GM18951 (cell line): ENCODE data around the gene CUTC.

Source experiments
- POLR2A ChIP-seq: IDR thresholded peaks from 4 replicates; pipeline ENCODE4 v1.6.1; 2011; ENCODE audit warnings: mild to moderate bottlenecking; ENCODE audit not compliant: insufficient read length, insufficient read depth; ENCODE audit errors: extremely low read depth
- in situ Hi-C: fragments of 300-500 bp; cut with MboI; formaldehyde crosslinking; loops from one replicate; pipeline ENCODE4 v1.12.0; 2022; ENCODE audit warnings: low sequenced_read_pairs, mixed read lengths, inconsistent platforms; ENCODE audit not compliant: unreplicated experiment

The CUTC gene

DNA sequence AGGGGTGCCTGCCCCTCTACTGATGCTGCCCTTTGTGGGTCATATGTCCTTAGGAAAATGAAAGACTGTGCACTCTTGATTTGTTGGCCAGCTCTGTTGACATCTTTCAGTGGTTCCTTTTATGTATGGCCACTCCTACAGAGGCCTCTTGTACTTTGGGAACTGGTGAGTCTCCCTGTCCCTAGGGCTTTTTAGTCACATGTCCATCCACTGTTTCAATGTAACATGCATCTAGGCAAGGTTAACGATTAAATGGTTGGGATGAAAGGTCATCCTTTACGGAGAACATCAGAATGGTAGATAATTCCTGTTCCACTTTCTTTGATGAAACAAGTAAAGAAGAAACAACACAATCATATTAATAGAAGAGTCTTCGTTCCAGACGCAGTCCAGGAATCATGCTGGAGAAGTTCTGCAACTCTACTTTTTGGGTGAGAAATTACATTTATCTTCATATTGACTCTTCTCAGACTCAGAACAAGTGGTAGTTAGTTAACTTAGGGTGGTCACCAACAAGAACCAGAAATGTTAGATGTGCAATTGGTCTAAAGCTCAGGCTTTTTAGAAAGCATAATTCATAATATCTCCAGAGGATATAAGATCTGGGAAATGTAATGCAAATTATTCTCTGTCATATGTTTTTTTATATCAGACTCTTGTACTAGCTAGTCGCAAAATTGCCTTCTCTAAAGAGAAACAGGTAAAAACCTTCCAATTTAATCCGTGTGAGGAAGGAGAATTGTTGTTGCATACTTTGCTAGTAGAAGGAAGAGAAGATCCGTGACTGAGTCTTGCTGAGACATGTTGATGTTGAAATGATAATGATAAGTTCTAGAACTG is 50.6 kb downstream of the CUTC start, which contains the start of gene ABCC2:
ABCC2 (plus strand) TSS at position 194 of the 840 bp plus-strand sequence; CDS start at position 399, 205 bp downstream.
- in situ Hi-C loops = no loop called here
- TF ChIP-seq POLR2A = no peak

DNA sequence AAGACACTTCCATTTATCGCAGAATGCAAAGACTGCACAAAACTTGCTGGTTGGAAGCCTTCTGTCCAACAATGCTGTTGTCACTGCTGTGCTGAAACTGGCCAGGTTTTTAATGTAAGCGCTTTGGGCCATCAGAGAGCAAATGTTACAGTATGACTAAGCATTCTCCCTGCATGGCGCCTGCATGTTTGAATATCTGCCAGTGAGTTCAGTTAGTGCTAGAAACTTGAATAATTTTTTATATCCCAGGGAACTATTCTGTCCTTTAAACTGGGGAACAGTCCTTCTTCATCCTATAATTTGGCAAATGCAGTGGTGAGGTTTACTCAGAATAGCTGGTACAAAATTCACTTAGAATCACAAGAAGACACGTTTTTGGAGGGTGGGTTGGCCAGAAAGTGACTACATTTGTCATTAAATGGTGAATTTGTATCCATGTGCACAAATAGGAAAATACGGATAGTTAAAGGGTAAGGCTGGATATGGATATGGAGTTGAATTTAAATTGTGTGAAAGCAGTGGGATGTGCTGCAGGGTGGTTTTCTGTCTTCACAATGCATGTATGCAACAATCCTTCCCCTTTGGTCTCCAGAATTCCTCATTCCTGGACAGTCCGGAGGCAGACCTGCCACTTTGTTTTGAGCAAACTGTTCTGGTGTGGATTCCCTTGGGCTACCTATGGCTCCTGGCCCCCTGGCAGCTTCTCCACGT is 52.1 kb downstream of the CUTC start:
- in situ Hi-C loops = no loop called here
- TF ChIP-seq POLR2A = no peak

- in situ Hi-C loops = no loop called here
- no peak for TF ChIP-seq POLR2A
Measured at GRCh38 chr10:99784727-99785441, 52.9 kb downstream of the CUTC start.

GRCh38 chr10:99785646-99786045 is 53.6 kb downstream of the CUTC start:
- in situ Hi-C loops = no loop called here
- no peak for TF ChIP-seq POLR2A

- no peak for TF ChIP-seq POLR2A
- in situ Hi-C loops = no loop called here
Measured at GRCh38 chr10:99787311-99787710, 55.3 kb downstream of the CUTC start.

GRCh38 chr10:99787782-99788445 is 55.9 kb downstream of the CUTC start:
- TF ChIP-seq POLR2A = no peak

DNA sequence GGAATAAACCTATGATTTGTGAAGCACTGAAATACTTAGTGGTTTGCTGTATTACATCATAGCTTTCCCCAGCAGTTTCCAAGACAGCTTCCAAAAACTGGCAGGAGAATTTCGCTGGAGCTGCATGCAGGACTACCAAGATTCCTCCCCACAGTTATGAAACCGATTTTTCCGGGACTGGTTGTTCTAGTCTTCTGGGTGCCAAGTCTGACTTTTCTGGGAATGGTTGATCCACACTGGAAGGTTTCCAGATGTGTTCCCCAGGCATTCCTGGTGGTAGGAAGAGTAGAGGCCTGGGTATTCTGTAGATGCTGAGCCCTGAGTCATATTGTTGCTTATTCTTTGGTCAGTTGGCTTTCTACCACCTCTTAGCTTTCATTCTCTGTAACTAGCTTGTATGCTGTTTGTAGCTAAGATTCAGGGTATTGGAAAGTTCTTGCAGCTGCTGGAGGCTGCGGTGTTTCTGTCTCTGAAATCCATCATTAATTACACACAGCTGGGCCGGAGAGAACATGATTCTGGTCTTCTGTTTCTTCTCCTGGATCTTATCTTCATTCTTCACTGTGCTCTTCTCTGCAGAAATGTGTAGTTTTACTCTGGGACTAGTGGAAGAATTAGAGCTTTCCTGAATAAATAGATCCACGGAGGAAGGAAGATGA is 56.7 kb downstream of the CUTC start:
- no peak for TF ChIP-seq POLR2A
- in situ Hi-C loops = no loop called here

More at GRCh38 chr10:99787782-99788445, 55.9 kb downstream of the CUTC start:
- in situ Hi-C loops = no loop called here

DNA sequence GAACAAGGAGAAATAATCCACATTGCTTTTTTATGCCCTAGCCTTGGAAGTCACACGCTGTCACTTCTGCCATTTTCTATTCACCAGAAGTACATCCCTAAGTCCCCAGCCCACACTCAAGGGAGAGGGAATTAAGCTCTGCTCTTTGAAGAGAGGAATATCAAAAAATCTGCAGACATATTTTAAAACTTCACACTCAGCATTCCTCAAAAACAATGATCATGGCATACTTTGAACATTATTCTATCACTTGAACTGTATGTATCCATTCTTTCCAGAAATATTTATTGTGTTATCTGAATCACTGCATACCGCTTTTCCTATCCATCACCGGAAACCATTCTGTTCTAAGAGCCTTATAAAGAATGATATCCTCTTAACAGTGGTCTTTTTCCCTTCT is 59.8 kb downstream of the CUTC start:
- no peak for TF ChIP-seq POLR2A
- in situ Hi-C loops = no loop called here

DNA sequence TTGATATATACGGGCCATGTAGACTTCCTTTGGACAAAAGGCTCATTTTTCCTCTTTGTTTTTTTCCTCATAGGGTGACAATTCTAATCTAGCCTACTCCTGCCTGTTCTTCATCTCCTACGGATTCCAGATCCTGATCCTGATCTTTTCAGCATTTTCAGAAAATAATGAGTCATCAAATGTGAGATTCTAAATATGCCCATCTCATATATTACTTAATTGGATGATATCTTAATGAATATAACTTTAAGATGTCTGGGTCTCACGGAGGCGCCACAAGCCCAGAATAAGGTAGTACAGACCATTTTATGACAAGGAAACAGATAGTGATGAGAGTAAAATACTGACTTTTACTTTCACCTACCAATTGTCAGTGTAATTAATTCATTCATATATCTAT is 61.8 kb downstream of the CUTC start:
- no peak for TF ChIP-seq POLR2A

DNA sequence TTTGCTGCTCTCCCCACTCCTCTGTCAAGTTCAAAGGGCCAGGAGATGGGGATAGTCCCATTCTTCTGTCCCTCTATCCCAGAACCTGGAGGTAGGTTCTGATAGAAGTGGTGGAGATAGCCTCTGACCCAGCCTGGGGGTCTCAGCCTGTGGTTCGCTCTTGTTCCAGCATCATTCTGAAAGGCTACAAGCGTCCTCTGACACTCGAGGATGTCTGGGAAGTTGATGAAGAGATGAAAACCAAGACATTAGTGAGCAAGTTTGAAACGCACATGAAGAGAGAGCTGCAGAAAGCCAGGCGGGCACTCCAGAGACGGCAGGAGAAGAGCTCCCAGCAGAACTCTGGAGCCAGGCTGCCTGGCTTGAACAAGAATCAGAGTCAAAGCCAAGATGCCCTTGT is 64.9 kb downstream of the CUTC start:
- in situ Hi-C loops = no loop called here
- TF ChIP-seq POLR2A = no peak

More for the DNA sequence above, 61.8 kb downstream of the CUTC start:
- in situ Hi-C loops = no loop called here

GRCh38 chr10:99798031-99798430 is 66.0 kb downstream of the CUTC start:
- no peak for TF ChIP-seq POLR2A
- in situ Hi-C loops = no loop called here

DNA sequence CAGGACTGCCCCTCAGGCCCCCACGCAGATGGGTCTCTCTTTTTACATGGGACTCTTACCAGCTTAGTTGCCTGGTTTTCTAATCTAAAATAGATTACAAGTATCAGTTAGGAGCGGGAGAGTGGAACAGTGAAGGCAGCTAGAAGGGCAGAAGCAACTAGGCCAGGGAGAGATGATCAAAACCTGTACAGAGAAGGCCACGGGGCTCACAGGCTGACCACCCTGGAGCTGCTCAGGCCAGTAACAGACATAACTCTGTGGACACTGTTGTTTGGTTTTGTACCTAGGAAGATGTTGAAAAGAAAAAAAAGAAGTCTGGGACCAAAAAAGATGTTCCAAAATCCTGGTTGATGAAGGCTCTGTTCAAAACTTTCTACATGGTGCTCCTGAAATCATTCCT is 66.9 kb downstream of the CUTC start:
- no peak for TF ChIP-seq POLR2A
- in situ Hi-C loops = no loop called here
